Pons (tissue), 1 donor: ENCODE data around the gene PACSIN1.
"Not testable (repeated sequence)": the region's sequence is repeated elsewhere in the genome, so short reads cannot be mapped to it uniquely, and the experiment has no call there.

Experiments
- DNase-seq: peaks from one replicate; pipeline ENCODE4 v3.0.0-alpha.2; 2016; ENCODE audit warnings: low spot score

Gene PACSIN1

DNA sequence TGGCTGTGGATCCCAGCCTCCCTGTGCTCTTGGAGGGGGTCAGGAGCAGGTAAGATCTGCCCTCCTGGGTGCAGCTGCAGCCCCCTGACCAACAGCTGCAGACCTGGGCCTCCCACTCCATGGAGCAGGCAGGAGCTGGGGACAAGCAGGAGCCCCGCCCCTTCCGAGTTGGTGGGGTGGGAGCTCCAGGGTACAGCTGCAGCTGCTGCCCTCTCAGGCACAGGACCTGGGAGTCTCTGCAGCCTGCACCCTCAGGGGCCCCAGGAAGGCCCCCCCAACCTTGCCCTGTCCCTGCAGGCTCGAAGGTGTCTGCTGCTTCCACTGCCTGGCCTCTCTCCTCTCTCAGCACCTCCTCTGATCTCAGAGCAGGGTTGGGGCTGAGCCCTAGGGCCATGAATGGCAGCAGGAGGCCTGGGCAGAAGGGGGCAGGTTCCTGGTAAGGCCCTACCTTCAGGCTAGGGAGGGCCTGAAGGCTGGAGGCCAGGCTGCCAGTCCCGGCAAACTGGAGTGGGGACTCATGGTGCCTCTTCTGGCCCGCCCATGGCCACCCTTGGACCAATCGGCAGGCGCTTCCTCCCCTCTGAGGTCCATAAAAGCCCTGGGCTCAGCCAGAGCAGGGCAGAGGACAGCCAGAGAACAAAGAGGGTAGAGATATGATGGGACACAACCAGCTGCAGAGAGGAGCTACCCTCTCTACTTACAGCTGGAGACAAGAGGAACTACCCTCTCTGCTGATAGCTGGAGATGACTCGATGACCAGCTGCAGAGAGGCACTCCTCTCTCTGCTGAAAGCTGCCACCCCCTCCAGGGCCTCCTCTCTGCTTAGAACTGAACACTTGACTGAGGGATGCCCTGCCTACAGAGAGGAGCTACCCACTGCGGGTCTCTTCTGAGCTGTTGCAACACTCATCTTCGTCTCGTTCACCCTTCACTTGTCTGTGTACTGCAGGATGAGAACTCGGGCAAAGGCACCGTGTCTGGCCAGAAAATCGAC, 7.8 kb upstream of the PACSIN1 start:
- no peak for DNase-seq

- peak; percentile 29 for DNase-seq
Observed at GRCh38 chr6:34459899-34460593, 5.8 kb upstream of the PACSIN1 start.

DNA sequence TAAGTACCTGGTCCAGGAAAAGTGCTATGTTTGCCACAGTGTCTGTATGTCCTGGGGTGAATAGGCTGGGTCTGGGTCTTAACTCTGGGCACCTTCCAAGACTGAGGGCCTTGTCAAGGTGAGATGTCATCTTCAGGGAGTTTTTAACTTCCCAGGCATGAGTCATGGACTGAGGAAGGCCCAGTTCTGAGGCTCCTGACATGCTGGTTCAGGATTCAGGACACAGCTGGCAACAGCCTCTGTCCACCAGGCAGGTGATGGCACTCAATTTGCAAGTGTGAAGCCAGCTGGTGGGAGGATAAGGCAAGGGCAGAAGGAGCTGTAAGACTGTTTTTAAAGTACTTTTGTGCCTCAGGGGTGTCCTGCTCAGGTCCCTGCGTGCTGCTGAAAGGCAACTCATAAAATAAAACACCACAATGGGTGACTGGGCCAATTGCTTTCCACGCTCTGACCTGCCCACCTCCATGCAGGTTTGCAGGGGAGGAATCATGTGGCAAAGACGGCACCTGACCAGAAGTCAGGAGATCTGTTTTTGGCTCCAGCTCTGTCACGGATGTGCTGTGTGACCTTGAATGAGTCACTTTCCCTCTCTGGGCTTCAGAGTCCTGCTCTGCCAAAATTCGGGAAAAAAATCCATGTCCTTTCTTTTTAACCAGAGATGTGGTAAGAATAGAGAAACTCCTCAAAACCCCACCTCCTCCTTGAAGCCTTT, 4.9 kb upstream of the PACSIN1 start:
- no peak for DNase-seq

GRCh38 chr6:34462010-34462409, 3.9 kb upstream of the PACSIN1 start:
- no peak for DNase-seq

DNA sequence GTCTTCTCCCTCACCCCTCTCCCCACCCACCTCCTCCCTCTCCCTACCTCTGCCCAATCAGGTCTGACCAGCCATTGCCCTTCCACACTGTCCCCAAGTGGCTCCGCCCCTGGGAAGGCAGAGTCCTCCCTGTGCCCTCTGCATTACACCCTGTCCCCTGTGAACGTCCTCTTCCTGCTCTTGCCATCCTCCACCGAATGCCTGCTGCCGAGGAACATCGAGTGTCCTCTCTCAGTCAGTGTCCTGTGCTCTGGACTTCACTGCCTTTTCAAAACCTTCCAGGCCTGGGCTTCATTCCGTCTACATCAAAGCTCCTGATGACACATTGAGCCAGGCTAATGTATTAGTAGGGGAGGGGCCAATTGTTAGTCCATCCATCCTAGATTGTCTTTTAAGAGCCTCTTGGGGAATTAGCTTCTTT, 3.3 kb upstream of the PACSIN1 start:
- DNase-seq: no peak

DNA sequence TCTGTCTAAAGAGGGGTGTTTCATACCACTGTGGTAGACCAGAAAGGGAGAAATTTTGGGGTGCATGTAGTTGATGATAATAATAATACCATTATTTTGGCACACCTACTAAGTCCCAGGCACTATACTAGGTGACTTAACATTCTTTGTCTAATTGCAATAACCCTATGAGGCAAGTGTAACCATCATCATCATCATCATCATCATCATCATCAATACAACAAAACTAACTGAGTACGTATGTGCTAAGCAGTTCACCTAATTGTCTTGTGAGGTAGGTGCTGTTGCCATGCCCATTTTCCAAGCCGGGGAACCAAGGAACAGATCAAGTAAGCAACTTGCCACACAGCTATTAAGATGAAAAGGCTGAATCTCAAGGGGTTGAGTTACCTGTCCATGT, 2.6 kb upstream of the PACSIN1 start:
- no peak for DNase-seq

GRCh38 chr6:34463849-34464248, 2.0 kb upstream of the PACSIN1 start:
- DNase-seq: no peak

- no peak for DNase-seq
Observed at GRCh38 chr6:34466242-34467185, 638 bp downstream of the PACSIN1 start.

GRCh38 chr6:34468378-34468892, 2.6 kb downstream of the PACSIN1 start:
- no peak for DNase-seq

DNA sequence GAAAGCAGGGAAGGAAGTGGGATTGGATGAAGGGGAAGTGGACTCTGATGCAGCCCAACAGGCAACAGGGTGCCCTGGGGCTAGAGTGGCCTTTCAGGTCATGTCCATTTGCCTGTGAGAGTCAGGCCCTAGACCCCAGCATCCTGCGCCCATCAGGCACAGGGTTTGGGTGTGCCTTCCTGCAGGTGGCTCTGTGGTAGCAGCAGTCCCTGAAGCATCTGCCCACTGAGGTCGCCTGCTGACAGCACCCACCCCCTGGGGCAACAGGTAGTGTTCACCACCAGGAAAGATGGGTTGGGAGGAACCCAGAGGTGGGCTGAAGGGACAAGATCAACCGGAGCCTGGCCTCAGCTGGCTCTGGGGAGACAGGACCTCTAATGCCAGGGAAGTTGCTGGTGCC, 3.6 kb downstream of the PACSIN1 start:
- no peak for DNase-seq

DNA sequence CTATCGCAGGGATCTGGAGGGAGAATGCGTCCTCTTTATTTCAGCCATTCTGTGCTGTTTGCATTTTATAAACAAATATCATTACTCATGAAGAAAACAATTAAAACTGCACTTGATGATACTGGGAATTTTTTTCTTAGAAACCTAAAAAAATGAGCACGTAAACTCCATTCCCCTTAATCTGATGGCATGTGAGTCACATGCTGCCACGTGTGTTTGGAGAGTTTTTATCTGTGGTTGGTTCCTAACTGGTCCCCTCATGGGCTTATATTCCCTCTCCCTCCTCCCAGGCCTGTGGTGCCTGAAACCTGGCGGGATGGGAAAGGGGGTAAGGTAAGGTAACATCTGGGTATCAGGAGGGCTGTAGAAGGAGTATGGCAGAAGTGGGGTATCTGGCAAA, 6.5 kb downstream of the PACSIN1 start:
- DNase-seq: no peak

DNA sequence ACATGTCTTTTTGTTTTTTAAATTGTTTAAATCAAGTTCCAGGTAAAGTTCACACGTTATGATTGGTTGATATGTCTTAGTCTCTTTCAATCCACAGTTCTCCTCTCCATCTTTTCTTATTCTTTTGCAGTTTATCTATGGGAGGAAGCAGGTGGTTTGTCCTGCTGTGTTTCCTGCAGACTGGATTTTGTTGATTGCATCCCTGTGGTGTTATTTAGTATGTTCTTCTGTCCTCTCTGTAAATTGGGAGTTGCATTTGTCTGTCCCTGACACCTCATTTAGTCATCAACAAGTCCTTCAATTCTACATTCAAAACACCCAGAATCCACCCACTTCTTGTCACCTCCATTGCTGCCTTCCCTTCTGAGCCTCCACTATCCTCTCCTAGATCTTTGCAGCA, 8.1 kb downstream of the PACSIN1 start:
- DNase-seq: no peak

DNA sequence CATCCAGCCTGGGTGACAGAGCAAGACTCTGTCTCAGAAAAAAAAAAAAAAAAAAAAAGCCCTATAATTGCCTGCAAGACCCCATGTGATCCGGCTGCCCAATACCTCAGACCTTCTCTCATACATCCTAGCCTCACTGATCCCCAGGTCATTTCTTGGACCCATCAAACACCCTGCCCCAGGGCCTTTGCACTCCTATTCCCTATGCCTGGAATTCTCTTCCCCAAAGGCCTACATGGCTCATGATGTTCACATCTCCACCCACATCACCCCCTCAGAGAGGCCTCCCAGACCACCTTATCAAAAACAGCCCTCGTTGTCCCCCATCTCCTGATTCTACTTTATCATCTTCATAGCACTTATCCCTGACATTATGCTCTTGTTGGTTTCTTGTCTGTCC, 8.9 kb downstream of the PACSIN1 start:
- DNase-seq: no peak

GRCh38 chr6:34475238-34475682, 9.4 kb downstream of the PACSIN1 start:
- no peak for DNase-seq

DNA sequence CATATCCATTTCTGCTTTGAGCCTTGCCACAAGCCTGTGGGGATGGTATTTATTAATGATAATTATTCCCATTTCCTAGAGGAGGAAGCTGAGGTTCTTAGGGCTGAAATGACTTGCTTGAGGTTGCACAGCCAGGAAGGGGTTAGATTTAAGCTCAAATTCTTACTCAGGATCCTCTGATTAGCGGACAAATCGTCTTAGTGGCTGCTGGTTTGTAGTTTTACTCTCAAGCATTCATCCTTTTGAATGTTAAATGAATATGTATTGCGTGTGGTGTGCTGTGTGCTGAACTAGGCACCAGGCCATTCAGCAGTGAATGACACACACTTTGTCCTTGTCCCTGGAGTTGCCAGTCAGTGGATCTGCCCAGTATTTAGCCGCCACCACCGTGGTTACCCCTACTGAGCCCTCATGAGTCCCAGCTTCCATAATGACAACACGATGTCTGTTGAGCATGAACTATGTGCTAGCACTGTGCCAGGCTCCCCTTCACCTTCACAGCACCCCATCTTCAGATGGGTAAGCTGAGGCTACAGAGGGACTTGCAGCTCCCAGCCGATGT, 10.0 kb downstream of the PACSIN1 start:
- no peak for DNase-seq

DNA sequence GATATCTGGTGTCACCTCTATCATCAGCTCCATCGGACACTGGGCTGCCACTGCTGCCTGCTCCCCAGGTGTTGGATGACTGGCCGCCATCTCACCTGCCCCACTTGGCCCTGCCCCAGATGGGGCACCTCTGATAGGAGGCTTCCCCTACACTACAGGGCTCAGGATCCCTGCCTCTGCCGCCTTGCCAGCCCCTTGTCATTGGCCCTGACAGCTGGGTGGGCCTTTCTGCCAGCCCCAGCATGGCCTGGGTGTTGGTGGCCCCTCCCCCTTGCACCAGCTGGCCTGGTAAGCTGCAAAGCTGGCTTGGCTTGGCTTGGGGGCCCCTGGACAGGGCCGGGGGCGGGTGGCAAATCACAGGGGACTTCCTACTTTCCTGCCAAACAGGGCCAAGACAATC, 10.6 kb downstream of the PACSIN1 start:
- no peak for DNase-seq

GRCh38 chr6:34476921-34477320, 11.0 kb downstream of the PACSIN1 start:
- DNase-seq: no peak

- DNase-seq: no peak
Observed at GRCh38 chr6:34478796-34479195, 12.9 kb downstream of the PACSIN1 start.

DNA sequence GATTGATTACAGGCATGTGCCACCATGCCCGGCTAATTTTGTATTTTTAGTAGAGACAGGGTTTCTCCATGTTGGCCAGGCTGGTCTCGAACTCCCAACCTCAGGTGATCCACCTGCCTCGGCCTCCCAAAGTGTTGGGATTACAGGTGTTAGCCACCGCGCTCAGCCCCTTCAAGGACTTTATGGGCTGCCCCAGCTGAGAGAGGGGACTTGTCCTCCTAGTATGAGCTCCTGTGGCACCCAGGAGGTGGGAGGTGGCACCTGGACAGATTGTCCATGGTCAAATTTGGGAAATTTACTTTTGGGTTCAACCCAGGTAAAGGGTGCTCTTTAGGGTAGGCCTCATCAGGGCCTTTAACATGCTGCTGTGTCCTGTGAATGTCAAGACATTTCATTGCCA, 17.9 kb downstream of the PACSIN1 start:
- DNase-seq: not testable (repeated sequence)

DNA sequence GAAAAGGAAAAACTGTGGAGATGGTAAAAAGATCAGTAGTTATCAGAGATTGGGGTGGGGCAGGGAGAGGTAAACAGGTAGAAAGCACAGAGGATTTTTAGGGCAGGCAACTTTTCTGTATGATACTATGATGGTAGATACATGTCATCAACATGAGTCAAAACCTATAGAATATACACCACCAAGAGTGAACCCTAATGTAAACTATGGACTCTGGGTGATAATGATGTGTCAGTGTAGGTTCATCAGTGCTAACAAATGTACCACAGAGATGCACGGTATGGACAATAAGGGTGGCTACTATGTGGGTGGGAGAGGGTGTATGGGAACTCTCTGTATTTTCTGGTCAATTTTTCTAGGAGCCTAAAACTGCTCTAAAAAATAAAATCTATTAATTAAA, 18.5 kb downstream of the PACSIN1 start:
- no peak for DNase-seq

DNA sequence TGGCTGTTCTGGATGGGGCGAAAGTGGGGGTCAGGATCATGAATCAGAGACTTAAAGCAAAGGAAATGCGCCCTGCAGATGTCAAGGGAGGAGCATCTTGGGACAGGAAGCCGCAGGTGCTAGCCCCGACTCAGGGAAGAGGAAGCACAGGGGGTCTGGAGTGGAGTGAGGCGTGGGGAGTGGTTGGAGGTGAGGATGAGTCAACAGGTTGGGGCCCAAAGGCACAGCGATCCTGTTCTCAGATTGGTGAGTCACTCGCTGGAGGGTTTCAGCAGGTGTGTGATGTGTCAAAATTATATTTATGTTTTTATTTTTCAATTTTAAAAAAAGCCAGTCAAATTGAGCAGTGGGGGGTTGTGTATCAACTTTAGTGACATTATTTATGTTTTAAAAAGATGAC, 19.0 kb downstream of the PACSIN1 start:
- DNase-seq: no peak
